Vagina (tissue), 2 donors: ENCODE results near the gene MBD5.

Experiments used
- POLR2A ChIP-seq, 2 donors: fragments of 450-650 bp; IDR thresholded peaks; one replicate each; pipeline ENCODE4 v1.6.1; 2017; ENCODE audit warnings: antibody characterized with exemption in 2 of 2, mild to moderate bottlenecking in 2 of 2, moderate library complexity in 2 of 2
- TF ChIP-seq, protein P1 (sequence below), 3 experiments: fragments of 450-650 bp in 2 of 3; fragments of 200-600 bp in 1 of 3; sonication (generic) in 1 of 3; IDR thresholded peaks; one replicate each; pipeline ENCODE4 v1.5.1; 2017 to 2019; ENCODE audit warnings: antibody characterized with exemption in 3 of 3, mild to moderate bottlenecking in 2 of 3, moderate library complexity in 2 of 3

DNA sequence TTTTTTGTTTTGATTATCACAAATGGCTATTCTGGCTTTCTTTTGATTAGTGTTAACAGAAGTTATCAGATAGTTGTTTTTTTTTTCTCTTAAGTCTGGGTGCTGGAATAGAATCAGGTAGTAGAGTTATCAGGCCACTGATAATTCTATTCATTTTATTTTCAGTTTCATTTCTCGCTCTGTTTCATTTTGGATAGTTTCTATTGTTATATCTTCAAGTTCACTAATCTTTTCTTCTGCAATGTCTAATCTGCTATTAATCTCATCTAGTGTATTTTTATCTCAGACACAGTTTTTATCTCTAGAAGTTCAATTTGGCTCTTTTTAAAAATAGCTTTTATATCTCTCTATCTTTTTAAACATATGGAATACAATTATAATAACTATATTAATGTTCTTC is 381.9 kb downstream of the MBD5 start:
- TF ChIP-seq, protein P1, sequence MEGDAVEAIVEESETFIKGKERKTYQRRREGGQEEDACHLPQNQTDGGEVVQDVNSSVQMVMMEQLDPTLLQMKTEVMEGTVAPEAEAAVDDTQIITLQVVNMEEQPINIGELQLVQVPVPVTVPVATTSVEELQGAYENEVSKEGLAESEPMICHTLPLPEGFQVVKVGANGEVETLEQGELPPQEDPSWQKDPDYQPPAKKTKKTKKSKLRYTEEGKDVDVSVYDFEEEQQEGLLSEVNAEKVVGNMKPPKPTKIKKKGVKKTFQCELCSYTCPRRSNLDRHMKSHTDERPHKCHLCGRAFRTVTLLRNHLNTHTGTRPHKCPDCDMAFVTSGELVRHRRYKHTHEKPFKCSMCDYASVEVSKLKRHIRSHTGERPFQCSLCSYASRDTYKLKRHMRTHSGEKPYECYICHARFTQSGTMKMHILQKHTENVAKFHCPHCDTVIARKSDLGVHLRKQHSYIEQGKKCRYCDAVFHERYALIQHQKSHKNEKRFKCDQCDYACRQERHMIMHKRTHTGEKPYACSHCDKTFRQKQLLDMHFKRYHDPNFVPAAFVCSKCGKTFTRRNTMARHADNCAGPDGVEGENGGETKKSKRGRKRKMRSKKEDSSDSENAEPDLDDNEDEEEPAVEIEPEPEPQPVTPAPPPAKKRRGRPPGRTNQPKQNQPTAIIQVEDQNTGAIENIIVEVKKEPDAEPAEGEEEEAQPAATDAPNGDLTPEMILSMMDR (IDR thresholded peaks at IDR 0.05), result no peak
- TF ChIP-seq POLR2A (IDR thresholded peaks at IDR 0.05), result no peak
